Panc1 (cell line): ENCODE measurements around the gene N4BP2L1. TPM values are rescaled to one million over a fixed set of nuclear protein-coding genes. Genes with fewer than 3 reads are reported as not detected.
A peak's percentile ranks its signal among the peaks of the same experiment; 100 is the strongest.

Source experiments
- ATAC-seq: fragments of 200-7000 bp; cut with Tn5 transposase; 2 replicates; pipeline ENCODE4 v1.9.1; 2020; ENCODE audit warnings: mild to moderate bottlenecking, moderate library complexity
- BruUV-seq: library from RNA; stranded (reverse); fragments of 400-500 nt; replicated peaks from 2 replicates; lab custom pipeline; 2021; lab: Mats Ljungman, UMichigan
- CTCF ChIA-PET: fragments of 300-600 bp; sonication (Branson Sonifier 250); formaldehyde crosslinking; loops from one replicate; lab custom pipeline; 2022; ENCODE audit warnings: antibody characterized with exemption; lab: Charles Lee
- POLR2A ChIA-PET: fragments of 300-600 bp; sonication (Branson Sonifier 250); formaldehyde crosslinking; loops from one replicate; lab custom pipeline; 2022; ENCODE audit warnings: antibody characterized with exemption; lab: Charles Lee
- DNase-seq: peaks from one replicate; pipeline ENCODE4 v3.0.0-alpha.2; 2010; ENCODE audit warnings: low read depth, low spot score
- H3K27ac ChIP-seq: 2 replicates; pipeline ENCODE4 v1.5.1; 2011; ENCODE audit warnings: mild to moderate bottlenecking, low read length, inconsistent platforms
- H3K27me3 ChIP-seq: fragments of 200-500 bp; sonication (Bioruptor generic); 2 replicates; pipeline ENCODE4 v1.6.0; 2014; ENCODE audit warnings: low read length, inconsistent platforms; ENCODE audit not compliant: control insufficient read depth, insufficient read depth
- H3K36me3 ChIP-seq: fragments of 200-500 bp; sonication (Bioruptor generic); 2 replicates; pipeline ENCODE4 v1.5.1; 2014; ENCODE audit warnings: inconsistent platforms, mild to moderate bottlenecking, low read length, moderate library complexity; ENCODE audit not compliant: control insufficient read depth, insufficient read depth
- H3K4me1 ChIP-seq: 2 replicates; pipeline ENCODE4 v1.5.1; 2011; ENCODE audit warnings: inconsistent platforms, mild to moderate bottlenecking, low read length, moderate library complexity; ENCODE audit not compliant: control insufficient read depth, insufficient read depth
- H3K4me3 ChIP-seq, 2 experiments: 2 replicates each; pipeline ENCODE4 v1.5.1; 2011 to 2012; ENCODE audit warnings: low read depth in 2 of 2, low read length in 2 of 2, mild to moderate bottlenecking in 2 of 2, inconsistent platforms in 1 of 2, moderate library complexity in 1 of 2
- H3K9me3 ChIP-seq: fragments of 200-500 bp; sonication (Bioruptor generic); 2 replicates; pipeline ENCODE4 v1.5.1; 2014; ENCODE audit warnings: low read depth, mild to moderate bottlenecking, inconsistent platforms, low read length, moderate library complexity; ENCODE audit not compliant: control insufficient read depth, insufficient read depth
- POLR2AphosphoS5 ChIP-seq: IDR thresholded peaks from 2 replicates; pipeline ENCODE4 v1.6.1; 2012; ENCODE audit warnings: mild to moderate bottlenecking, low read depth, low read length, moderate library complexity
- SIN3A ChIP-seq: IDR thresholded peaks from 2 replicates; pipeline ENCODE4 v1.6.1; 2012; ENCODE audit warnings: low read depth, mild to moderate bottlenecking, low read length, moderate library complexity, borderline replicate concordance; ENCODE audit not compliant: insufficient read depth
- TCF7L2 ChIP-seq: IDR thresholded peaks from 2 replicates; pipeline ENCODE4 v1.6.1; 2011; ENCODE audit warnings: mild to moderate bottlenecking, low read depth, low read length, inconsistent platforms
- in situ Hi-C: cut with HindIII; loops from 2 replicates; pipeline ENCODE4 v1.10.0; 2016; ENCODE audit warnings: low sequenced_read_pairs, low pct_unique_long_range_greater_than_20kb
- intact Hi-C: fragments of 100-400 bp; cut with micrococcal nuclease; formaldehyde crosslinking; loops from one replicate; pipeline ENCODE4 v1.10.0; 2022; ENCODE audit not compliant: unreplicated experiment
- total RNA-seq: library from RNA; stranded (reverse); gene quantifications from one replicate; pipeline ENCODE4 v1.2.1, GENCODE V29; 2021; ENCODE audit not compliant: unreplicated experiment
- TF ChIP-seq, protein P1 (sequence below): fragments of 450-650 bp; IDR thresholded peaks from 2 replicates; pipeline ENCODE4 v1.5.1; 2017; ENCODE audit warnings: mild to moderate bottlenecking
- TF ChIP-seq, protein P2 (sequence below), 2 experiments: IDR thresholded peaks; 2 replicates each; pipeline ENCODE4 v1.6.1; 2011 to 2012; ENCODE audit warnings: low read depth in 2 of 2, control low read depth in 1 of 2, low read length in 1 of 2, mild to moderate bottlenecking in 1 of 2, moderate library complexity in 1 of 2; ENCODE audit not compliant: insufficient read depth in 1 of 2

N4BP2L1 gene
- total RNA-seq, 1 experiment from 2014 or later, result 1.8 TPM

DNA sequence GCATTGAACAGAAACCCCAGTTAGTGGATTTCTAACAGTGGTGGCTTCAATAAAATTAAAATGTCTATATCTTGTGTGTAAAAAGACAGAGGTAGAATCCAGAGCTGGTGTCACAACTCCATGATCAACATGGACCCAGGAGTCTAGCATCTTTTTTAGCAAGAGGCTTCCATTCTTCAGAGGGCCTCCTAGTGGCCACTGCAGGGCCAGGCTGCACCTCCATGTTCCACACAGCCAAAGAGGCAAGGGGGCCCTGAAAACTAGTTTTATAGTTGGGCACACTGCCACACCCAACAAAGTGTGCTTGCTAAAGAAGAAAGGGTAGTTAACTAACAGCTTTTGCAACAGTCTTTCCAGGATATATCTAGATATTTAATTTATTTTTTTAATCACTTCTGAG lies 12.9 kb downstream of the N4BP2L1 start:
- no peak overlapping the region for H3K27ac ChIP-seq
- H3K4me3 ChIP-seq, result no peak overlapping the region
- intact Hi-C loops, result no loop called here
- DNase-seq (no peak), ATAC-seq (0 out of 2 replicates have a peak, but pooled peaks have one; percentile 48)
- no peak for TF ChIP-seq POLR2AphosphoS5
- TF ChIP-seq, protein P1, sequence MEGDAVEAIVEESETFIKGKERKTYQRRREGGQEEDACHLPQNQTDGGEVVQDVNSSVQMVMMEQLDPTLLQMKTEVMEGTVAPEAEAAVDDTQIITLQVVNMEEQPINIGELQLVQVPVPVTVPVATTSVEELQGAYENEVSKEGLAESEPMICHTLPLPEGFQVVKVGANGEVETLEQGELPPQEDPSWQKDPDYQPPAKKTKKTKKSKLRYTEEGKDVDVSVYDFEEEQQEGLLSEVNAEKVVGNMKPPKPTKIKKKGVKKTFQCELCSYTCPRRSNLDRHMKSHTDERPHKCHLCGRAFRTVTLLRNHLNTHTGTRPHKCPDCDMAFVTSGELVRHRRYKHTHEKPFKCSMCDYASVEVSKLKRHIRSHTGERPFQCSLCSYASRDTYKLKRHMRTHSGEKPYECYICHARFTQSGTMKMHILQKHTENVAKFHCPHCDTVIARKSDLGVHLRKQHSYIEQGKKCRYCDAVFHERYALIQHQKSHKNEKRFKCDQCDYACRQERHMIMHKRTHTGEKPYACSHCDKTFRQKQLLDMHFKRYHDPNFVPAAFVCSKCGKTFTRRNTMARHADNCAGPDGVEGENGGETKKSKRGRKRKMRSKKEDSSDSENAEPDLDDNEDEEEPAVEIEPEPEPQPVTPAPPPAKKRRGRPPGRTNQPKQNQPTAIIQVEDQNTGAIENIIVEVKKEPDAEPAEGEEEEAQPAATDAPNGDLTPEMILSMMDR, result peak; percentile 69
- H3K36me3 ChIP-seq, result no peaks in the 10 kb centered on the region
- ChIA-PET POLR2A (no interaction called here), CTCF (interaction anchor here (0.7 kb wide), 1 partner anchor 11 kb away, joined by 7 read pairs; no protein-coding TSS in a partner anchor)
- no peaks in the 10 kb centered on the region for H3K4me1 ChIP-seq
- no peaks in the 10 kb centered on the region for H3K9me3 ChIP-seq
- no peaks in the 10 kb centered on the region for H3K27me3 ChIP-seq
- in situ Hi-C loops, result no loop called here
- BruUV-seq, result no TSS peak

DNA sequence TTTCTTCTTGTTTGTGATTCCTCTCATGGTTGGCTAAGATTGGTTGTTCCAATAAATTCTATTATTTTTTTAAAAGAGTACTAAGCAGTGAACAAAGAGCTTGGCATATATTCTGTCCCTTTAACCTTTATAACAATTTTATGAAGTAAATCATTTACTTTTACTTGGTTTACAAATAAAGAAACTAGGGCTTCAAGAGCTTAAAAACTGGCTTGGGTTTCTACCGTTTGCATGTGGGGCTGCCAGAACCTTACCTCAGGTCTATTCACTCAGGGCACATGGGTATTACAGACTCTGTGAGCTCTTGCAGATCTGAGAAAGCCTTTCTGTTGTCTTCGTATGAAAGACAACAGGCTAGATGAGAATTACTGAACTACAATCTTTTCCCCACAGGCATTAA lies 13.3 kb downstream of the N4BP2L1 start:
- TF ChIP-seq TCF7L2 (no peak), POLR2AphosphoS5 (no peak)
- H3K27me3 ChIP-seq, result no peaks in the 10 kb centered on the region
- no peaks in the 10 kb centered on the region for H3K36me3 ChIP-seq
- no peaks in the 10 kb centered on the region for H3K9me3 ChIP-seq
- no peak overlapping the region for H3K4me3 ChIP-seq
- intact Hi-C loops, result no loop called here
- H3K4me1 ChIP-seq, result no peaks in the 10 kb centered on the region
- in situ Hi-C loops, result no loop called here
- no TSS peak for BruUV-seq
- CTCF ChIA-PET, result interaction anchor here (0.7 kb wide), 1 partner anchor 10 kb away, joined by 7 read pairs; no protein-coding TSS in a partner anchor
- ATAC-seq (no peak), DNase-seq (no peak)
- H3K27ac ChIP-seq, result no peak overlapping the region
- POLR2A ChIA-PET, result no interaction called here

DNA sequence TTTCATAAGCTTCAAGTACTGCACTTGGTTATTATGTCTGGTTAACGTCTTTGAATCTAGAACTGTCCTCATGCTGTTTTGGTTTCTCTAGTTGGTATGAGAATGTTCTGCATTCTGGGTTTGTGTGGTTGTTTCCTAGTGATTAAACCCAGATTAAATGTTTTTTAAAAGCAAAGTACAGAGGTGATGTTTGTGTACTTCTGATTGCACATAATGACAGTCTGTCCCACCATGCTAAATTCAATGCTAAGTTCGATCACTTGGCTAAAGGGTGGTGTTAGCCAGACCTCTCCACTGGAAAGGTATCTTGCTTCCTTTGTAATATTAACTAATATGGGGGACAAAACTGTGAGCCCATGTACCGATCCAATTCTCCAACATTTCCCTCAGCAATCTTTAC lies 14.6 kb downstream of the N4BP2L1 start:
- Histone ChIP-seq H3K9me3 (no peaks in the 10 kb centered on the region), H3K4me1 (no peaks in the 10 kb centered on the region; the same call in 1 of the 2 replicates), H3K36me3 (no peaks in the 10 kb centered on the region), H3K27ac (no peak overlapping the region), H3K4me3 (no peak overlapping the region), H3K27me3 (no peaks in the 10 kb centered on the region)
- intact Hi-C loops (no loop called here), in situ Hi-C loops (no loop called here)
- ChIA-PET CTCF (no interaction called here), POLR2A (no interaction called here)
- ATAC-seq (no peak), DNase-seq (no peak)
- BruUV-seq, result no TSS peak
- TF ChIP-seq TCF7L2 (no peak), POLR2AphosphoS5 (no peak), SIN3A (no peak)
- TF ChIP-seq, protein P1, result no peak
- TF ChIP-seq, protein P2, sequence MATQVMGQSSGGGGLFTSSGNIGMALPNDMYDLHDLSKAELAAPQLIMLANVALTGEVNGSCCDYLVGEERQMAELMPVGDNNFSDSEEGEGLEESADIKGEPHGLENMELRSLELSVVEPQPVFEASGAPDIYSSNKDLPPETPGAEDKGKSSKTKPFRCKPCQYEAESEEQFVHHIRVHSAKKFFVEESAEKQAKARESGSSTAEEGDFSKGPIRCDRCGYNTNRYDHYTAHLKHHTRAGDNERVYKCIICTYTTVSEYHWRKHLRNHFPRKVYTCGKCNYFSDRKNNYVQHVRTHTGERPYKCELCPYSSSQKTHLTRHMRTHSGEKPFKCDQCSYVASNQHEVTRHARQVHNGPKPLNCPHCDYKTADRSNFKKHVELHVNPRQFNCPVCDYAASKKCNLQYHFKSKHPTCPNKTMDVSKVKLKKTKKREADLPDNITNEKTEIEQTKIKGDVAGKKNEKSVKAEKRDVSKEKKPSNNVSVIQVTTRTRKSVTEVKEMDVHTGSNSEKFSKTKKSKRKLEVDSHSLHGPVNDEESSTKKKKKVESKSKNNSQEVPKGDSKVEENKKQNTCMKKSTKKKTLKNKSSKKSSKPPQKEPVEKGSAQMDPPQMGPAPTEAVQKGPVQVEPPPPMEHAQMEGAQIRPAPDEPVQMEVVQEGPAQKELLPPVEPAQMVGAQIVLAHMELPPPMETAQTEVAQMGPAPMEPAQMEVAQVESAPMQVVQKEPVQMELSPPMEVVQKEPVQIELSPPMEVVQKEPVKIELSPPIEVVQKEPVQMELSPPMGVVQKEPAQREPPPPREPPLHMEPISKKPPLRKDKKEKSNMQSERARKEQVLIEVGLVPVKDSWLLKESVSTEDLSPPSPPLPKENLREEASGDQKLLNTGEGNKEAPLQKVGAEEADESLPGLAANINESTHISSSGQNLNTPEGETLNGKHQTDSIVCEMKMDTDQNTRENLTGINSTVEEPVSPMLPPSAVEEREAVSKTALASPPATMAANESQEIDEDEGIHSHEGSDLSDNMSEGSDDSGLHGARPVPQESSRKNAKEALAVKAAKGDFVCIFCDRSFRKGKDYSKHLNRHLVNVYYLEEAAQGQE (IDR thresholded peaks at IDR 0.05; ENCODE audit: insufficient read depth in 1 of 2, low read depth in 2 of 2, low read length in 1 of 2), result no peak
